ENCODE measurements around the gene VEZF1. TPM values are rescaled to one million over a fixed set of nuclear protein-coding genes. Genes with fewer than 3 reads are reported as not detected.
A peak's percentile ranks its signal among the peaks of the same experiment; 100 is the strongest.

VEZF1 gene
- total and polyA plus RNA-seq, 4 donors = 18.0 to 78.9 (median 43.9) TPM

DNA sequence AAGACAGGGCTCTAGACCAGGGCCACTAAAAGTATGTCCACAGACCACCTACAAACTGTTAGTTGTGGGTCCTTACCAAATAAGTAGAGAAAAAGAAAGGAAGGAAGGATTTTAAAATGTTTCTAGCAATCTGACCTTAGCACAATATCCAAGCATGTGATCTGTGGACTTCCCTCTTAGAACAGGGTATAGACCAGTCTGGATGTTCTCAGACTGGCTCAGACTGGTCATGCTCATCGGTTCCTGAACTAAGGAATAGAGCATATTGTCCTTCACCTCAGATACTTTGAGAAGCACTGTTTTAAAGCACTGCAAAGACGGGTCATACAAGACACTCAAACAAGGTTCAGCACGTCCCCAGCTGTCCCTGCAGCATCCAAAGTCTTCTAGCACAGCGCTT lies 58.7 kb downstream of the VEZF1 start:
- H3K4me1 ChIP-seq (ENCODE audit: control insufficient read depth in 5 of 5, insufficient read depth in 5 of 5, low read length in 5 of 5) = peaks cover 15 to 45% (median 20%) of the 10 kb centered on the region in 5 donors
- 69 to 80% methylated on average over 4 of the region's 4 CpGs for WGBS, 2 donors
- H3K27ac ChIP-seq (ENCODE audit: low read depth in 1 of 2, low read length in 1 of 2) = peak overlapping the region in 1 of 2 donors; percentile 45
- H3K9ac ChIP-seq (ENCODE audit: insufficient read depth in 1 of 2, low read length in 2 of 2) = no peak overlapping the region
- no peaks in the 10 kb centered on the region for H3K27me3 ChIP-seq (ENCODE audit: control insufficient read depth in 3 of 3, insufficient read depth in 3 of 3, low read length in 2 of 3)
- peaks cover 0 to 2% (median 0%) of the 10 kb centered on the region in 4 donors for H3K9me3 ChIP-seq (ENCODE audit: control insufficient read depth in 4 of 4, insufficient read depth in 3 of 4, low read length in 3 of 4)
- no peaks in the 10 kb centered on the region for H3K36me3 ChIP-seq (ENCODE audit: control insufficient read depth in 4 of 4, insufficient read depth in 4 of 4, low read length in 4 of 4)
- no peak overlapping the region for H3K4me3 ChIP-seq
- no peak for TF ChIP-seq CTCF (IDR thresholded peaks at IDR 0.05; ENCODE audit: control extremely low read depth, extremely low read depth)
- no peak for DNase-seq
- peak; percentile 34 for ATAC-seq (ENCODE audit: insufficient read depth, low FRiP score)

- Histone ChIP-seq H3K9me3 (ENCODE audit: control insufficient read depth in 4 of 4, insufficient read depth in 3 of 4, low read length in 3 of 4) (peaks cover 0 to 2% (median 0%) of the 10 kb centered on the region in 4 donors), H3K27me3 (ENCODE audit: control insufficient read depth in 3 of 3, insufficient read depth in 3 of 3, low read length in 2 of 3) (no peaks in the 10 kb centered on the region), H3K27ac (ENCODE audit: low read depth in 1 of 2, low read length in 1 of 2) (peak overlapping the region in 1 of 2 donors; percentile 45), H3K4me3 (no peak overlapping the region), H3K9ac (ENCODE audit: insufficient read depth in 1 of 2, low read length in 2 of 2) (peak overlapping the region in 1 of 2 donors; percentile 49), H3K36me3 (ENCODE audit: control insufficient read depth in 4 of 4, insufficient read depth in 4 of 4, low read length in 4 of 4) (no peaks in the 10 kb centered on the region), H3K4me1 (ENCODE audit: control insufficient read depth in 5 of 5, insufficient read depth in 5 of 5, low read length in 5 of 5) (peaks cover 15 to 48% (median 20%) of the 10 kb centered on the region in 5 donors)
- WGBS, 2 donors = 73 to 86% methylated on average over 5 of the region's 5 CpGs
- TF ChIP-seq CTCF (IDR thresholded peaks at IDR 0.05; ENCODE audit: control extremely low read depth, extremely low read depth) = no peak
- DNase-seq (no peak), ATAC-seq (ENCODE audit: insufficient read depth, low FRiP score) (no peak)
These were observed 59.1 kb downstream of the VEZF1 start for GRCh38 chr17:57928928-57929327.

DNA sequence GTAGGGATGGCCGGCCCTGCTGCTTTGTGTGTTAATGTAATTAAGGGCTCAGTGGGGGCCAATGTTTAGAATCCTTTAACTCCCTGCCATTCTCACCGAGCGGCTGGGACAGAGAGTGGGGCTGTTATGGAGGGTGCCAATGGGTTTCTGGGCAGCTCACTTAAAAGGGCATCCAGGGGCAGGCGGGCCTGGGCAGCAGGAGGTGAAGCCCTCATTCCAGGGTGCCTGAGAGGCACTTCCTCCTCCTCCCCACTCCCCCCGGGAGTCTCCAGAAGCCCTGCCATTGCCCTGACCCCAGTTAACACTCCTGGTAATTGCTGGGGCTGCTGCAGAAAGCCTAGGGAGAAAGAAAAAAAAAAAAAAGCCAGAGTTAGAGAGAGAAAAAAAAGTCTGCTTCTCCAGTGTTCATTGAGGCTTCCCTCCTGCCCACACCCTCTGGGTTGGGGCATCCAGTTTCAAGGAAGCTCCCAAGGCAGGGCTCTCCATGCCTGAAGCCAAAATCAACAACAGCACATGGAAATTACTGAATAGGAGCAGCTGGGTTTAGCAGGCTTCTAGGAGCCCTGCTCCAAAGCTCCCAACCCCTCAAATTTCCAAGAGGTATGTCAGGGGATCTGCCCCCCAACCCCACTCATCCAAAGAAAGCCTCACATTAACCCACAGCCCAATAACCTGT lies 60.9 kb downstream of the VEZF1 start:
- Histone ChIP-seq H3K27ac (ENCODE audit: low read depth in 1 of 2, low read length in 1 of 2) (peak overlapping the region; percentile 6 to 15), H3K4me1 (ENCODE audit: control insufficient read depth in 5 of 5, insufficient read depth in 5 of 5, low read length in 5 of 5) (peaks cover 16 to 41% (median 20%) of the 10 kb centered on the region in 5 donors), H3K9me3 (ENCODE audit: control insufficient read depth in 4 of 4, insufficient read depth in 3 of 4, low read length in 3 of 4) (peaks cover 0 to 2% (median 0%) of the 10 kb centered on the region in 4 donors), H3K9ac (ENCODE audit: insufficient read depth in 1 of 2, low read length in 2 of 2) (no peak overlapping the region), H3K27me3 (ENCODE audit: control insufficient read depth in 3 of 3, insufficient read depth in 3 of 3, low read length in 2 of 3) (no peaks in the 10 kb centered on the region), H3K4me3 (no peak overlapping the region), H3K36me3 (ENCODE audit: control insufficient read depth in 4 of 4, insufficient read depth in 4 of 4, low read length in 4 of 4) (no peaks in the 10 kb centered on the region)
- no peak for TF ChIP-seq CTCF (IDR thresholded peaks at IDR 0.05; ENCODE audit: control extremely low read depth, extremely low read depth)
- 62 to 83% methylated on average over 5 of the region's 5 CpGs for WGBS, 2 donors
- DNase-seq (peak; percentile 62 to 81 (median 78)), ATAC-seq (ENCODE audit: insufficient read depth, low FRiP score) (no peak)
